K562 (cell line): ENCODE measurements around the gene NTN1. TPM values are rescaled to one million over a fixed set of nuclear protein-coding genes. Genes with fewer than 3 reads are reported as not detected.

Source experiments
- ATAC-seq: fragments of 200-7000 bp; cut with Tn5 transposase; 3 replicates; pipeline ENCODE4 v1.9.1; 2020; ENCODE audit warnings: moderate library complexity
- BruUV-seq: library from RNA; stranded (reverse); fragments of 400-500 nt; replicated peaks from 2 replicates; lab custom pipeline; 2021; lab: Mats Ljungman, UMichigan
- CTCF ChIA-PET: fragments of 300-600 bp; formaldehyde crosslinking; extraction: SDS; loops from one replicate; lab custom pipeline; 2021; ENCODE audit warnings: low intra/inter-chr PET ratio; lab: Yijun Ruan, JAX
- POLR2A ChIA-PET: fragments of 300-600, 350-650 bp; sonication (Branson Sonifier 250); formaldehyde crosslinking; extraction: SDS; loops from one replicate; lab custom pipeline; 2021; ENCODE audit warnings: antibody characterized with exemption, inconsistent platforms; lab: Yijun Ruan, JAX
- DNase-seq, 4 experiments: peaks; one replicate each; pipeline versions ENCODE4 v3.0.0 to v3.0.0-alpha.2; 2011 to 2018; ENCODE audit warnings: low spot score in 3 of 4, mixed read lengths in 3 of 4; ENCODE audit errors: extremely low read depth in 1 of 4
- FAIRE-seq: peaks from 2 replicates; lab custom pipeline; 2011; peaks lifted over from hg19 to GRCh38; lab: Jason Lieb, UNC
- H2AFZ ChIP-seq: 2 replicates; pipeline ENCODE4 v1.6.0; 2011; ENCODE audit warnings: low read depth, low read length, control low read depth, inconsistent platforms
- H3K27ac ChIP-seq: fragments of 200-600 bp; 3 replicates; pipeline ENCODE4 v1.8.0; 2011; ENCODE audit warnings: low read depth, mild to moderate bottlenecking, control low read depth, inconsistent platforms, low read length, moderate library complexity, mixed read lengths; ENCODE audit errors: extremely low read depth
- H3K27me3 ChIP-seq, 2 experiments: fragments of 300-600 bp in 1 of 2; 2 replicates in 1 of 2; 3 replicates in 1 of 2; pipeline versions ENCODE4 v1.6.0 to v1.8.0; 2011; ENCODE audit warnings: inconsistent platforms in 2 of 2, low read length in 2 of 2, mild to moderate bottlenecking in 1 of 2, mixed read lengths in 1 of 2, moderate library complexity in 1 of 2; ENCODE audit not compliant: control insufficient read depth in 2 of 2, insufficient read depth in 2 of 2
- H3K36me3 ChIP-seq: fragments of 300-600 bp; 3 replicates; pipeline ENCODE4 v1.8.0; 2011; ENCODE audit warnings: mild to moderate bottlenecking, low read length, inconsistent platforms; ENCODE audit not compliant: control insufficient read depth, insufficient read depth
- H3K4me1 ChIP-seq, 2 experiments: fragments of 200-600 bp in 1 of 2; replicated peaks in 1 of 2; 2 replicates in 1 of 2; 3 replicates in 1 of 2; pipeline versions ENCODE4 v1.5.1 to v1.8.0; 2011; ENCODE audit warnings: inconsistent platforms in 2 of 2, low read length in 2 of 2, mild to moderate bottlenecking in 1 of 2, mixed read lengths in 1 of 2, moderate library complexity in 1 of 2; ENCODE audit not compliant: control insufficient read depth in 2 of 2, insufficient read depth in 2 of 2
- H3K4me2 ChIP-seq: 2 replicates; pipeline ENCODE4 v1.6.1; 2011; ENCODE audit warnings: low read length, control low read depth, inconsistent platforms, mixed read lengths; ENCODE audit not compliant: insufficient read depth
- H3K4me3 ChIP-seq: fragments of 200-600 bp; sonication (generic), shearing (Covaris generic); 2 replicates; pipeline ENCODE4 v1.5.1; 2016; ENCODE audit warnings: control low read depth, inconsistent platforms
- H3K79me2 ChIP-seq: fragments of 200-600 bp; 3 replicates; pipeline ENCODE4 v1.8.0; 2011; ENCODE audit warnings: low read length, inconsistent platforms; ENCODE audit not compliant: control insufficient read depth, insufficient read depth
- H3K9ac ChIP-seq, 2 experiments: 2 replicates each; pipeline versions ENCODE4 v1.6.0 to v1.6.1; 2011; ENCODE audit warnings: low read depth in 2 of 2, low read length in 2 of 2, control low read depth in 1 of 2, inconsistent platforms in 1 of 2, mild to moderate bottlenecking in 1 of 2, mixed read lengths in 1 of 2; ENCODE audit not compliant: insufficient read depth in 1 of 2
- H3K9me1 ChIP-seq: one replicate; pipeline ENCODE4 v1.6.0; 2011; ENCODE audit warnings: inconsistent platforms, mild to moderate bottlenecking, low read length, moderate library complexity; ENCODE audit not compliant: control insufficient read depth, insufficient read depth
- H3K9me3 ChIP-seq: replicated peaks from 2 replicates; pipeline ENCODE4 v1.5.1; 2011; ENCODE audit warnings: low read depth, low read length, inconsistent platforms; ENCODE audit not compliant: control insufficient read depth, insufficient read depth
- H4K20me1 ChIP-seq: replicated peaks from 2 replicates; pipeline ENCODE4 v1.6.1; 2011; ENCODE audit warnings: low read length, inconsistent platforms, mixed read lengths; ENCODE audit not compliant: control insufficient read depth, insufficient read depth
- ATF7 ChIP-seq: fragments of 450-650 bp; IDR thresholded peaks from 2 replicates; pipeline ENCODE4 v1.7.1; 2014; ENCODE audit warnings: mild to moderate bottlenecking, moderate library complexity
- KDM2B ChIP-seq: fragments of 250-450 bp; sonication (Bioruptor Pico); IDR thresholded peaks from 2 replicates; pipeline ENCODE4 v1.8.0; 2021; ENCODE audit warnings: mild to moderate bottlenecking, moderate library complexity
- NFATC3 ChIP-seq: fragments of 450-650 bp; IDR thresholded peaks from 2 replicates; pipeline ENCODE4 v1.6.1; 2017; ENCODE audit warnings: mild to moderate bottlenecking
- NR2F6 ChIP-seq: fragments of 450-650 bp; formaldehyde crosslinking; IDR thresholded peaks from 2 replicates; pipeline ENCODE4 v1.4.0; 2020; ENCODE audit warnings: mild to moderate bottlenecking
- POLR3A ChIP-seq: IDR thresholded peaks from 2 replicates; pipeline ENCODE4 v1.6.1; 2011; ENCODE audit warnings: borderline replicate concordance, mild to moderate bottlenecking, moderate library complexity; ENCODE audit not compliant: insufficient read length, insufficient read depth; ENCODE audit errors: extremely low read depth
- TRIM24 ChIP-seq, 2 experiments: fragments of 450-650 bp; IDR thresholded peaks; 2 replicates each; pipeline ENCODE4 v1.6.1; 2016
- U2AF1 ChIP-seq: fragments of 200-400 bp; formaldehyde crosslinking; optimal IDR thresholded peaks from 2 replicates; pipeline ENCODE3; 2017; ENCODE audit warnings: mild to moderate bottlenecking, low read depth, low read length, moderate library complexity
- WHSC1 ChIP-seq: IDR thresholded peaks from one replicate; pipeline ENCODE4 v1.6.1; 2012; ENCODE audit warnings: low read length, control low read depth, inconsistent platforms
- ZBTB1 ChIP-seq: sonication (generic); formaldehyde crosslinking; IDR thresholded peaks from 2 replicates; pipeline ENCODE4 v1.8.1; 2023; ENCODE audit warnings: missing genetic modification reagents, low read depth, mild to moderate bottlenecking, borderline replicate concordance
- ZKSCAN1 ChIP-seq: fragments of 150-350 bp; IDR thresholded peaks from 2 replicates; pipeline ENCODE4 v1.6.1; 2016; ENCODE audit warnings: low read depth, low read length
- ZNF3 ChIP-seq: fragments of 250-450 bp; sonication (Bioruptor Pico); IDR thresholded peaks from 2 replicates; pipeline ENCODE4 v1.5.0; 2021; ENCODE audit warnings: mild to moderate bottlenecking, moderate library complexity
- ZNF507 ChIP-seq: conservative IDR thresholded peaks from 2 replicates; pipeline ENCODE4 v1.6.1; 2017; ENCODE audit warnings: missing genetic modification characterization, missing compliant biosample characterization
- ZNF644 ChIP-seq: fragments of 200-800 bp; sonication (Bioruptor generic); IDR thresholded peaks from 2 replicates; pipeline ENCODE4 v1.6.1; 2016; ENCODE audit warnings: low read depth, missing genetic modification characterization, missing compliant biosample characterization
- WGBS: fragments of 100-300 bp; shearing (Covaris generic); methylation state at CpG from one replicate; pipeline ENCODE4 v1.1.6; 2016; ENCODE audit warnings: low coverage, mixed read lengths; ENCODE audit not compliant: insufficient coverage; ENCODE audit errors: missing lambda C conversion rate; 5-methylcytosine and 5-hydroxymethylcytosine counted together
- in situ Hi-C: fragments of 300-500 bp; cut with MboI; formaldehyde crosslinking; loops from 4 replicates; pipeline ENCODE4 v1.15.0; 2018; ENCODE audit warnings: inconsistent platforms, mixed read lengths
- intact Hi-C: fragments of 100-400 bp; cut with micrococcal nuclease; formaldehyde crosslinking; loops from 2 replicates; pipeline ENCODE4 v1.14.2; 2022
- polyA plus RNA-seq, 8 experiments: library from polyadenylated mRNA; depleted of rRNA in 4 of 8; stranded (reverse) in 5 of 8; unstranded in 3 of 8; fragments of >200 nt; fragmentation: Nextera tagmentation in 2 of 8; fragmentation: Illumina TruSeq in 1 of 8; extraction: Ambion mirVana in 2 of 8; extraction: Trizol in 1 of 8; gene quantifications; 2 replicates each; pipeline versions ENCODE4 v1.2.1 to v1.2.3, GENCODE V29; 2011 to 2014; ENCODE audit warnings: inconsistent platforms in 1 of 8, missing spikeins in 1 of 8
- total RNA-seq, 7 experiments: library from RNA; depleted of rRNA in 6 of 7; stranded (reverse); fragments of >200 nt in 6 of 7; fragmentation: Illumina TruSeq in 2 of 7; extraction: Trizol in 2 of 7; gene quantifications; 2 replicates each; pipeline versions ENCODE4 v1.2.1 to v1.2.3, GENCODE V29; 2011 to 2021; ENCODE audit warnings: low replicate concordance in 1 of 7

NTN1 gene
- total and polyA plus RNA-seq, 9 of the 15 experiments (the other 6 are each of a cell fraction or from before 2014, with no cell fraction given) = 0.02 TPM; not detected in 8

- Histone ChIP-seq H3K9me3 (no peaks in the 10 kb centered on the region), H3K27ac (no peak overlapping the region), H3K4me2 (no peak overlapping the region), H3K79me2 (no peaks in the 10 kb centered on the region), H4K20me1 (no peaks in the 10 kb centered on the region), H3K9me1 (no peaks in the 10 kb centered on the region), H3K9ac (no peak overlapping the region), H2AFZ (no peak overlapping the region), H3K4me3 (no peak overlapping the region), H3K27me3 (peaks cover 0 to 21% of the 10 kb centered on the region in 2 experiments; a peak in 2 of 5 replicates), H3K36me3 (no peaks in the 10 kb centered on the region), H3K4me1 (no peaks in the 10 kb centered on the region)
- ChIA-PET CTCF (no interaction called here), POLR2A (no interaction called here)
- in situ Hi-C loops (no loop called here), intact Hi-C loops (no loop called here)
- FAIRE-seq = no peak
- WGBS = 4% methylated on average over 10 of the region's 12 CpGs
- no peak for DNase-seq
- no TSS peak for BruUV-seq
- TF ChIP-seq ZNF3 (CRISPR knock-in tag) (no peak), U2AF1 (no peak), ZNF644 (tag) (no peak), NR2F6 (CRISPR knock-in tag) (no peak), NFATC3 (no peak), KDM2B (no peak), ATF7 (no peak), WHSC1 (no peak), ZKSCAN1 (no peak), TRIM24 (IDR thresholded peaks at IDR 0.05) (no peak), POLR3A (no peak), ZBTB1 (no peak), ZNF507 (tag) (no peak)
- ATAC-seq = no peak
Observed at GRCh38 chr17:9251273-9251672, 230.0 kb downstream of the NTN1 start.
